HG02852 (cell line): ENCODE data around the gene CBX1.
"Not testable (repeated sequence)": the region's sequence is repeated elsewhere in the genome, so short reads cannot be mapped to it uniquely, and the experiment has no call there.

Experiments used
- ATAC-seq: cut with Tn5 transposase; IDR thresholded peaks from one replicate; pipeline ENCODE4 v1.9.1; 2021; ENCODE audit warnings: mild to moderate bottlenecking, moderate library complexity; ENCODE audit not compliant: unreplicated experiment

The CBX1 gene

GRCh38 chr17:48053758-48054237, 47.5 kb downstream of the CBX1 start:
- no peak for ATAC-seq

DNA sequence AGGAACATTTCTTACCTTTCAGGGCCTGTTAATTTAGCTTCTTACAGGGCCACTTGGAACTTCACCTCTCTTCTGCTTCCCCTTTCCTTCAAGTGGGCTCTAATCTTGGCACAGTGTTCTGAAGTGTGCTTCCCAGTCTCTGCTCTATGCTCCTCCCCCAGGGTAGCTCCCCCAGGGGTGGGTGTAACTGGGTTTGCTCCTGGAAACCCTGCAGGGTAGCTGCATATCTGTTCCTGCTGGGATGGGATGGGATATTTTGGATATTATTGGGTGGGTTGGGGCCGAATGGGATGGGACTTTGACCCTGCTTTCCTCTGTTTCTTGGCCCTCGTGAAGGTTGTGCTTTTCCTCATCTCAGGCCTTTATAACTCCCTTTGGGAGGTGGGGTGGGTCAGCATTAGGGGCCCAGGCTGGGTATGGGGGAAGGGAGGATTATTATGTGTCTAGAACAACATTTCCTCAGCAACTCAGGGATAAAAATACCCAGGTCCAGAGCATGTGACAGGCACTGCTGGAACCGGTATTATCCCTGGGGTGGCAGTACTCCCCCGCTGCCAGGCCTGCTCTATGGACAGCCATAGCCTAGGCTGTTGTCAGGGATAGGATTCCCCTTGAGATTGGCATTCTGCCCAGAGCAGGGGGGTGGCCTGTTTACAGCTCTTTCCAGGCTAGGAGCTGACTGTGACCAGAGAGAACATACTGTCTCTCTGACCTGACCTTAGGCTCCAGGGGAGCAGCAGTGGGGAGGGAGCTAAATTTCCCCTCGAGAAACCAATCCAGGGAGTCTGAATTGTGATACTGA, 48.1 kb downstream of the CBX1 start:
- no peak for ATAC-seq

GRCh38 chr17:48051706-48052486, 49.4 kb downstream of the CBX1 start:
- no peak for ATAC-seq

GRCh38 chr17:48051283-48051682, 50.0 kb downstream of the CBX1 start:
- no peak for ATAC-seq

- peak; percentile 29 for ATAC-seq
Measured at GRCh38 chr17:48048384-48049126, 52.7 kb downstream of the CBX1 start.

- peak; percentile 90 for ATAC-seq
Measured at GRCh38 chr17:48047741-48048383, 53.4 kb downstream of the CBX1 start, which contains the start of gene NFE2L1. Gene NFE2L1 (plus strand): TSS chr17:48048359. CDS start chr17:48051119, 2,760 bp downstream.

GRCh38 chr17:48047113-48047740, 54.1 kb downstream of the CBX1 start:
- ATAC-seq: no peak

DNA sequence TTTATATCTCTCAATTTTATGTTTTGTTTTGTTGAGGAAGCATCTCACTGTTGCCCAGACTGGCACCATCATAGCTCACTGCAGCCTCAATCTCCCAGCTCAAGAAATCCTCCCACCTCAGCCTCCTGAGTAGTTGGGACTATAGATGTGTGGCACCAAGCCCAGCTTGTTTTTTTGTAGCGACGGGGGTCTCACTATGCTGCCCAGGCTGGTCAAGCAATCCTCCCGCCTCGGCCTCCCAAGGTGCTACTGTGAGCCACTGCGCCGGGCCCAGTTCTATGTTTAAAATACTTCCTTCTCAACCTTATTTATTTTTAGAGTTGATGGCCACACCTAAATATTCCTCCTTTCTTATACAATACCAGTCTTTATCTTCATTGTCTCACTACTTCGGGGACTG, 55.0 kb downstream of the CBX1 start:
- no peak for ATAC-seq

GRCh38 chr17:48045316-48046001, 55.8 kb downstream of the CBX1 start:
- ATAC-seq: no peak

DNA sequence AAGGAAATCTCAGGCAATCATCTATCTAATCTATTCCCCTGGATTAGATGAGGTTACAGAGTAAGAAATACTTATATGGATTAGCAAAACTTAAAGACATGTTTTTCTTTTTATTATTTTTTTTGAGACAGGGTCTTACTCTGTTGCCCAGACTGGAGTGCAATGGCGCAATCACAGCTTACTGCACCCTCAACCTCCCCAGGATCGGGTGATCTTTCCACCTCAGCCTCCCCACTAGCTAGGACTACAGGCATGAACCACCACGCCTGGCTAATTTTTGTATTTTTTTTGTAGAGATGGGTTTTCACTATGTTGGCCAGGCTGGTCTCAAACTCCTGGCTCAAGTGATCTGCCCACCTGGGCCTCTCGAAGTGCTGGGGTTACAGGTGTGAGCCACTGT, 56.4 kb downstream of the CBX1 start:
- ATAC-seq: no peak

GRCh38 chr17:48043176-48043575, 58.1 kb downstream of the CBX1 start:
- ATAC-seq: no peak

- no peak for ATAC-seq
Measured at GRCh38 chr17:48038687-48039086, 62.6 kb downstream of the CBX1 start.

GRCh38 chr17:48037838-48038323, 63.4 kb downstream of the CBX1 start:
- no peak for ATAC-seq

GRCh38 chr17:48037036-48037837, 64.0 kb downstream of the CBX1 start, which contains the start of gene COPZ2:
Gene COPZ2 (minus strand): TSS chr17:48037797. CDS start chr17:48037777, 20 bp downstream.
- ATAC-seq: no peak

DNA sequence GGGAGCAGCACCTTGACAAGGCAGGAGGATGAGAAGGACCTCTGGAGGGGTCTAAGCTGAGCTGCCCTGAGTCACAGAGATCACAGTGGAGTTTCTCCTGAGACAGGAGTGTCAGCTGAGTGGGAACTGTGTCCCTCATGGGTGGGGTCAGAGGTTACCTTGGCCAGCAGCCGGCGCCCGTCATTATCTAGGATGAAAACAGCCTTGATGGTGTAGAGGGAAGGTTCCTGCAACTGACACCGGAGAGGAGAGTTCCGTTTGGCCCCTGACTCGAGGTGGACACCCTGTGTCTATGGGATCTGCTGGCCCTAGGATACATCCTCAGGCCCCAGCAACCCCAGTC, 64.6 kb downstream of the CBX1 start:
- no peak for ATAC-seq

DNA sequence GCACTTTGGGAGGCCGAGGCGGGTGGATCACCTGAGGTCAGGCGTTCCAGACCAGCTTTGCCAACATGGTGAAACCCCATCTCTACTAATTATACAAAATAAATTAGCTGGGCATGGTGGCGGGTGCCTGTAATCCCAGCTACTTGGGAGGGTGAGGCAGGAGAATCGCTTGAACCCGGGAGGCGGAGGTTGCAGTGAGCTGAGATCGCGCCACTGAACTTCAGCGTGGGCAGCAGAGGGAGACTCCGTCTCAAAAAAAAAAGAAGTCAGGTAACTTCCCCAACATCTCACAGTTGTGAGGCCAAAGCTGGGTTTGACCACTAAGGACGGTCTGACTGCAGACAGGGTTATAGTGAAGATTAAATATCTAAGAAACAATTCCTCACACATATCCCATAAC, 66.5 kb downstream of the CBX1 start:
- ATAC-seq: not testable (repeated sequence)

GRCh38 chr17:48031966-48032365, 69.3 kb downstream of the CBX1 start:
- no peak for ATAC-seq

DNA sequence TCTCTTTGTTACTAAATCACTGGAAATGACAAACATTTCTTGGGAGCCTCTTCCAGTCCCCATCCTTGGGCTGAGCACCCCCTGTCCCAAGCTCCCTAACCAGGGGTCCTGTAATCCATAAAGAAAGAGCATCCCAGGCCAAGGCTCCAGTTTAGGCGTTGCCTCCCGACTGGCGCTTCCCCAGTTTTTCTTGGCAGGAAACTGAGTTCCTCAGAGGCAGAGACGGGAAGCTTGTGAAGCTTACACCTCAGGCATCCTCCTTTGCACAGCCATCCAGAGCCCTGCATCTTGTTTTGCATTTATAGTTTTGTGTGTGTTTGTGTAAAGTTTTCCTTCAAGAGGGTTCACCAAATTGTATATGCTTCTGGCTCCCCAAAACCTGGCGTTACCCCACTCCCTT, 70.7 kb downstream of the CBX1 start:
- no peak for ATAC-seq

DNA sequence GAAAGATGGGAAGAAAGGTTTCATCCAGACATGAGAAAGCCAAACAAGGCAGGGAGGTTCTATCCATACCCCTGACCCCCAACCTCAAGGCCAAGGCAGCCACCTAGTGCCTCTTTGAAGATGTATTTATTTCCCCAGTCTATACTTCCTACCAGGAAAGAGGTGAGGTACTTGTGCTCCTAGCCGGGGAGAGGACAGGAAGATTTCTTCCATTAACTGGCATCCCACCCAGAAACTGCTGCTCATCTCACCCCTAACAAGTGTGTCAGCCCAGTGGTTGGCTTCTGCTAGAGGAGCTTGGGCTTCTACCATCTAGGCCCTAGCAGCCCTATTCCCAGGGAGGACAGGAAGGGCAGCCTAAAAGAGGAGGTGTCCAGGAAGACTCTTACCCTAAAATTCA, 72.5 kb downstream of the CBX1 start:
- ATAC-seq: no peak
